Osteoblast (primary cell): ENCODE measurements around the gene TOMT. TPM values are rescaled to one million over a fixed set of nuclear protein-coding genes. Genes with fewer than 3 reads are reported as not detected.

Source experiments
- DNase-seq: peaks from one replicate; pipeline ENCODE4 v3.0.0; 2011; ENCODE audit warnings: low spot score, mixed read lengths; ENCODE audit not compliant: insufficient read length; ENCODE audit errors: missing footprints
- H2AFZ ChIP-seq: 2 replicates; pipeline ENCODE4 v1.6.0; 2011; ENCODE audit warnings: mild to moderate bottlenecking, low read length
- H3K27ac ChIP-seq: 2 replicates; pipeline ENCODE4 v1.5.1; 2011; ENCODE audit warnings: mild to moderate bottlenecking, low read depth, low read length, moderate library complexity
- H3K27me3 ChIP-seq: 2 replicates; pipeline ENCODE4 v1.6.0; 2012; ENCODE audit warnings: mild to moderate bottlenecking, control low read depth, inconsistent platforms, low read length, moderate library complexity; ENCODE audit not compliant: insufficient read depth
- H3K36me3 ChIP-seq: 2 replicates; pipeline ENCODE4 v1.5.1; 2011; ENCODE audit warnings: mild to moderate bottlenecking, low read length, control low read depth, moderate library complexity; ENCODE audit not compliant: insufficient read depth
- H3K4me1 ChIP-seq: 2 replicates; pipeline ENCODE4 v1.5.1; 2011; ENCODE audit warnings: mild to moderate bottlenecking, low read length, control low read depth, moderate library complexity; ENCODE audit not compliant: insufficient read depth
- H3K4me2 ChIP-seq: 2 replicates; pipeline ENCODE4 v1.6.0; 2011; ENCODE audit warnings: mild to moderate bottlenecking, low read length; ENCODE audit not compliant: insufficient read depth
- H3K4me3 ChIP-seq: fragments of 200-600 bp; sonication (generic); 3 replicates; pipeline ENCODE4 v1.5.1; 2012; ENCODE audit warnings: mild to moderate bottlenecking, low read length, inconsistent platforms; ENCODE audit not compliant: insufficient read depth
- H3K79me2 ChIP-seq: 2 replicates; pipeline ENCODE4 v1.6.0; 2012; ENCODE audit warnings: mild to moderate bottlenecking, low read length, control low read depth, inconsistent platforms; ENCODE audit not compliant: insufficient read depth
- H3K9me3 ChIP-seq: 2 replicates; pipeline ENCODE4 v1.5.1; 2011; ENCODE audit warnings: low read depth, low read length, control low read depth
- H4K20me1 ChIP-seq: 2 replicates; pipeline ENCODE4 v1.6.0; 2012; ENCODE audit warnings: mild to moderate bottlenecking, low read length, control low read depth; ENCODE audit not compliant: insufficient read depth
- total RNA-seq: library from RNA; depleted of rRNA; stranded (reverse); fragments of >200 nt; gene quantifications from 2 replicates; pipeline ENCODE4 v1.2.3, GENCODE V29; 2012
- TF ChIP-seq, protein P1 (sequence below): IDR thresholded peaks from 2 replicates; pipeline ENCODE4 v1.5.1; 2011; ENCODE audit warnings: mild to moderate bottlenecking, low read depth, low read length, moderate library complexity; ENCODE audit errors: extremely low read depth

TOMT gene
- total RNA-seq, 1 donor, result not detected

GRCh38 chr11:72116019-72116755 is 10.5 kb downstream of the TOMT start:
- peaks cover 33% of the 10 kb centered on the region for H3K4me1 ChIP-seq
- TF ChIP-seq, protein P1, sequence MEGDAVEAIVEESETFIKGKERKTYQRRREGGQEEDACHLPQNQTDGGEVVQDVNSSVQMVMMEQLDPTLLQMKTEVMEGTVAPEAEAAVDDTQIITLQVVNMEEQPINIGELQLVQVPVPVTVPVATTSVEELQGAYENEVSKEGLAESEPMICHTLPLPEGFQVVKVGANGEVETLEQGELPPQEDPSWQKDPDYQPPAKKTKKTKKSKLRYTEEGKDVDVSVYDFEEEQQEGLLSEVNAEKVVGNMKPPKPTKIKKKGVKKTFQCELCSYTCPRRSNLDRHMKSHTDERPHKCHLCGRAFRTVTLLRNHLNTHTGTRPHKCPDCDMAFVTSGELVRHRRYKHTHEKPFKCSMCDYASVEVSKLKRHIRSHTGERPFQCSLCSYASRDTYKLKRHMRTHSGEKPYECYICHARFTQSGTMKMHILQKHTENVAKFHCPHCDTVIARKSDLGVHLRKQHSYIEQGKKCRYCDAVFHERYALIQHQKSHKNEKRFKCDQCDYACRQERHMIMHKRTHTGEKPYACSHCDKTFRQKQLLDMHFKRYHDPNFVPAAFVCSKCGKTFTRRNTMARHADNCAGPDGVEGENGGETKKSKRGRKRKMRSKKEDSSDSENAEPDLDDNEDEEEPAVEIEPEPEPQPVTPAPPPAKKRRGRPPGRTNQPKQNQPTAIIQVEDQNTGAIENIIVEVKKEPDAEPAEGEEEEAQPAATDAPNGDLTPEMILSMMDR, result no peak
- H3K27me3 ChIP-seq, result no peaks in the 10 kb centered on the region
- no peak overlapping the region for H3K4me2 ChIP-seq
- peak overlapping the region; percentile 58 for H2AFZ ChIP-seq
- H3K79me2 ChIP-seq, result peaks cover 8% of the 10 kb centered on the region
- DNase-seq, result no peak
- H3K27ac ChIP-seq, result no peak overlapping the region
- no peaks in the 10 kb centered on the region for H4K20me1 ChIP-seq
- no peaks in the 10 kb centered on the region for H3K9me3 ChIP-seq
- H3K4me3 ChIP-seq, result no peak overlapping the region
- H3K36me3 ChIP-seq, result no peaks in the 10 kb centered on the region

DNA sequence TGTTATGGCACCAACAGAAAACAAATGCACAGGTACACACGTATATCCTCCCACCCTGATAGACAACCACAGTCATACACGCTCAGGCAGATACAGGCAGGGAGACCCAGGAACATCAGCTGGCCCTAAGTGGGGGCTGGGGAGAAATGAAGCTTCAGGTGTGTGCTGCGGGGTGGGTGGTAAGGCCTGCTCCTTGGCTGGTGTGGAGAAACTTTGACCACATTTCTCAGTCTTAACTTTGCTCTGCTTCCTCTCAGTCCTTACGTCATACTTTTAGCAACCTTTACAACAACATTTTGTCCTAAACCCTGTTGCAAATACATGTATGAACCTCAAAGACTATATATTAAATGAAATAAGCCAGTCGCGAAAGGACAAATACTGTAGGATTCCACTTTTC is 13.5 kb downstream of the TOMT start:
- Histone ChIP-seq H3K36me3 (no peaks in the 10 kb centered on the region), H3K27ac (no peak overlapping the region), H3K9me3 (no peaks in the 10 kb centered on the region), H3K4me1 (peaks cover 14% of the 10 kb centered on the region), H3K4me3 (no peak overlapping the region), H4K20me1 (no peaks in the 10 kb centered on the region), H2AFZ (no peak overlapping the region), H3K27me3 (no peaks in the 10 kb centered on the region), H3K4me2 (no peak overlapping the region), H3K79me2 (peaks cover 8% of the 10 kb centered on the region)
- TF ChIP-seq, protein P1, result no peak
- no peak for DNase-seq

DNA sequence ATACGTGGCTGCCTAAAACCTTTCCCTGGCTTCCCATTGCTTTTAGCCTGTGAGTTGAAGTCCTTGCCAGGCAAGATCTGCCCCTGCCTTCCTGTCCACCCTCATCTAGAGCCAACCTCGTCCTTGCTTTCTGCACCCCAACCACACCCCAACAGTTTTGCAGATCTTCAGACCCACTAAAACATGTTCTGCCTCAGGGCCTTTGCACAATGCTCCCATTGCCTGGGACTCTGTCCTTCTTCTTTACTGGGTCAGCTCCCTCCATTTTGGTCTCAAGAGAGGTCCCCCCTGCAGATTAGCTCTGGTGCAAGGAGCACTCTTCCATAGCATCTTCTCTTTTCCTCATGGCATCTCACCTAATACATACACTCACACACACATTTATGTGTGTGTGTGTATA is 15.2 kb downstream of the TOMT start:
- Histone ChIP-seq H3K4me3 (no peak overlapping the region), H3K27ac (no peak overlapping the region), H3K4me1 (peaks cover 3% of the 10 kb centered on the region), H3K36me3 (no peaks in the 10 kb centered on the region), H3K9me3 (no peaks in the 10 kb centered on the region), H3K79me2 (peaks cover 2% of the 10 kb centered on the region), H4K20me1 (no peaks in the 10 kb centered on the region), H2AFZ (no peak overlapping the region), H3K4me2 (no peak overlapping the region), H3K27me3 (no peaks in the 10 kb centered on the region)
- TF ChIP-seq, protein P1, result no peak
- no peak for DNase-seq

DNA sequence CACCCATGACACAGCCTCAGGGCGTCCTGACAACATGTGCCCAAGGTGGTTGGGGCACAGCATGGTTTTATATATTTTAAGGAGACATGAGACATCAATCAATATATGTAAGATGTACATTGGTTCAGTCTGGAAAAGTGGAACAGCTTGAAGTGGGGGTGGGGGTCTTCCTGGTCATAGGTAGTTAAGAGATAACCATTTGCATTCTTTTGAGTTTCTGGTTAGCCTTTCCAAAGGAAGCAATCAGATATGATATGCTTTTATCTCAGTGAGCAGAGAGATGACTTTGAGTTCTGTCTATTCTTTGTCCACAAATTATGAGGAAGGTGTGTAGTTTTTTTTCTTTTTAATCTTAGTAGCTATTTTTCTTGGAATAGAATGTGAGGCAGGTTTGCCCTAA is 16.9 kb downstream of the TOMT start:
- no peaks in the 10 kb centered on the region for H4K20me1 ChIP-seq
- TF ChIP-seq, protein P1, result no peak
- H3K36me3 ChIP-seq, result no peaks in the 10 kb centered on the region
- H3K4me3 ChIP-seq, result no peak overlapping the region
- no peak overlapping the region for H3K4me2 ChIP-seq
- H3K79me2 ChIP-seq, result no peaks in the 10 kb centered on the region
- peaks cover 3% of the 10 kb centered on the region for H3K4me1 ChIP-seq
- H3K27ac ChIP-seq, result no peak overlapping the region
- no peak overlapping the region for H2AFZ ChIP-seq
- no peaks in the 10 kb centered on the region for H3K27me3 ChIP-seq
- no peak for DNase-seq
- H3K9me3 ChIP-seq, result no peaks in the 10 kb centered on the region
